ENCODE results near the gene AK8.
A peak's percentile ranks its signal among the peaks of the same experiment; 100 is the strongest.

GRCh38 chr9:132756214-132756845 is 121.8 kb downstream of the AK8 start:
- TF ChIP-seq HDAC2 (IDR thresholded peaks at IDR 0.05) = no peak
- no peak for TF ChIP-seq ZBTB40 (IDR thresholded peaks at IDR 0.05)
- TF ChIP-seq ZBTB40 (CRISPR knock-in tag; IDR thresholded peaks at IDR 0.05) = no peak
- no peak for TF ChIP-seq FOXA1 (IDR thresholded peaks at IDR 0.05; ENCODE audit: borderline replicate concordance)
- TF ChIP-seq EZH2 (IDR thresholded peaks at IDR 0.05; ENCODE audit: borderline replicate concordance, low read depth, low read length) = peak; percentile 90
- no peak for TF ChIP-seq TBP (optimal IDR thresholded peaks at IDR 0.05; ENCODE audit: low read depth, low read length)
- no peak for TF ChIP-seq ZHX1 (conservative IDR thresholded peaks at IDR 0.05; ENCODE audit: low read length)
- no peak for TF ChIP-seq TSHZ1 (CRISPR knock-in tag; IDR thresholded peaks at IDR 0.05)
- no peak for TF ChIP-seq ATF7 (IDR thresholded peaks at IDR 0.05)
- no peak for TF ChIP-seq STAT5B (CRISPR knock-in tag; IDR thresholded peaks at IDR 0.05)
- no peak for TF ChIP-seq HNRNPL (IDR thresholded peaks at IDR 0.05; ENCODE audit: low read depth, low read length)

All from K562 (cell line).